GM21717 (cell line): ENCODE data around the gene ZFP82.

ENCODE experiments used
- ATAC-seq: cut with Tn5 transposase; IDR thresholded peaks from one replicate; pipeline ENCODE4 v1.9.1; 2021; ENCODE audit warnings: mild to moderate bottlenecking, moderate library complexity; ENCODE audit not compliant: unreplicated experiment

The ZFP82 gene

GRCh38 chr19:36373638-36374156 lies 44.7 kb downstream of the ZFP82 start:
- no peak for ATAC-seq

- no peak for ATAC-seq
Observed at GRCh38 chr19:36371886-36372285, 46.6 kb downstream of the ZFP82 start.

- no peak for ATAC-seq
Observed at GRCh38 chr19:36363845-36364244, 54.6 kb downstream of the ZFP82 start.
